Liver (tissue), 9 donors: ENCODE results near the gene C12orf57. TPM values are rescaled to one million over a fixed set of nuclear protein-coding genes. Genes with fewer than 3 reads are reported as not detected.

Experiments used
- DNase-seq: peaks from one replicate; pipeline ENCODE4 v3.0.0-alpha.2; 2017; ENCODE audit warnings: low spot score
- H3K27ac ChIP-seq, 2 donors: one replicate each; pipeline ENCODE4 v1.7.0; 2013; ENCODE audit warnings: inconsistent platforms in 2 of 2, low read length in 2 of 2, control low read depth in 1 of 2, low read depth in 1 of 2, mild to moderate bottlenecking in 1 of 2
- H3K27me3 ChIP-seq, 4 donors: one replicate each; pipeline versions ENCODE4 v1.6.1 to v1.7.0; 2013; ENCODE audit warnings: low read length in 3 of 4, inconsistent platforms in 1 of 4, mild to moderate bottlenecking in 1 of 4, moderate library complexity in 1 of 4; ENCODE audit not compliant: control insufficient read depth in 4 of 4, insufficient read depth in 4 of 4
- H3K36me3 ChIP-seq, 4 donors: one replicate each; pipeline versions ENCODE4 v1.6.1 to v1.7.0; 2013; ENCODE audit warnings: low read length in 3 of 4, mild to moderate bottlenecking in 3 of 4, low read depth in 1 of 4, moderate library complexity in 1 of 4; ENCODE audit not compliant: control insufficient read depth in 4 of 4, insufficient read depth in 3 of 4
- H3K4me1 ChIP-seq, 4 donors: one replicate each; pipeline versions ENCODE4 v1.6.1 to v1.7.0; 2013; ENCODE audit warnings: low read length in 3 of 4, mild to moderate bottlenecking in 3 of 4, moderate library complexity in 1 of 4; ENCODE audit not compliant: control insufficient read depth in 4 of 4, insufficient read depth in 4 of 4
- H3K4me3 ChIP-seq, 3 donors: one replicate each; pipeline versions ENCODE4 v1.6.1 to v1.7.0; 2013; ENCODE audit warnings: low read length in 3 of 3, control low read depth in 1 of 3, low read depth in 1 of 3, mild to moderate bottlenecking in 1 of 3
- H3K9ac ChIP-seq, 2 donors: one replicate each; pipeline ENCODE4 v1.7.0; 2013; ENCODE audit warnings: low read length in 2 of 2, mild to moderate bottlenecking in 2 of 2, moderate library complexity in 2 of 2, control low read depth in 1 of 2, low read depth in 1 of 2
- H3K9me3 ChIP-seq, 4 donors: one replicate each; pipeline versions ENCODE4 v1.6.1 to v1.7.0; 2013; ENCODE audit warnings: low read length in 3 of 4; ENCODE audit not compliant: control insufficient read depth in 4 of 4
- EGR1 ChIP-seq, 2 donors: IDR thresholded peaks; 2 replicates each; pipeline ENCODE4 v1.6.1; 2016 to 2018; ENCODE audit warnings: antibody characterized with exemption in 2 of 2, low read depth in 2 of 2
- FOXA1 ChIP-seq: IDR thresholded peaks from 2 replicates; pipeline ENCODE4 v1.6.1; 2016; ENCODE audit warnings: antibody characterized with exemption
- FOXA2 ChIP-seq: IDR thresholded peaks from 2 replicates; pipeline ENCODE4 v1.6.1; 2016; ENCODE audit warnings: antibody characterized with exemption
- GABPA ChIP-seq, 2 donors: IDR thresholded peaks in 1 of 2; conservative IDR thresholded peaks in 1 of 2; 2 replicates each; pipeline ENCODE4 v1.6.1; 2016; ENCODE audit warnings: antibody characterized with exemption in 2 of 2, mild to moderate bottlenecking in 1 of 2, moderate library complexity in 1 of 2
- HNF4A ChIP-seq, 2 donors: conservative IDR thresholded peaks; 2 replicates each; pipeline ENCODE4 v1.6.1; 2016; ENCODE audit warnings: antibody characterized with exemption in 2 of 2, mild to moderate bottlenecking in 2 of 2
- JUND ChIP-seq, 2 donors: IDR thresholded peaks; 2 replicates each; pipeline ENCODE4 v1.6.1; 2016; ENCODE audit warnings: antibody characterized with exemption in 2 of 2
- NR2F2 ChIP-seq: IDR thresholded peaks from 2 replicates; pipeline ENCODE4 v1.6.1; 2016; ENCODE audit warnings: antibody characterized with exemption
- RAD21 ChIP-seq, 2 donors: IDR thresholded peaks; 2 replicates each; pipeline ENCODE4 v1.6.1; 2016; ENCODE audit warnings: antibody characterized with exemption in 2 of 2, mild to moderate bottlenecking in 2 of 2
- RXRA ChIP-seq, 2 donors: IDR thresholded peaks; 2 replicates each; pipeline ENCODE4 v1.6.1; 2017 to 2018; ENCODE audit warnings: antibody characterized with exemption in 2 of 2, mild to moderate bottlenecking in 1 of 2
- SP1 ChIP-seq: IDR thresholded peaks from 2 replicates; pipeline ENCODE4 v1.6.1; 2018; ENCODE audit warnings: antibody characterized with exemption, mild to moderate bottlenecking
- YY1 ChIP-seq: IDR thresholded peaks from 2 replicates; pipeline ENCODE4 v1.6.1; 2016; ENCODE audit warnings: antibody characterized with exemption, mild to moderate bottlenecking
- ZBTB33 ChIP-seq: IDR thresholded peaks from 2 replicates; pipeline ENCODE4 v1.6.1; 2016; ENCODE audit warnings: antibody characterized with exemption
- WGBS: extraction: QIAGEN DNeasy Blood & Tissue Kit; methylation state at CpG from one replicate; pipeline ENCODE4 v1.1.7; 2013; 5-methylcytosine and 5-hydroxymethylcytosine counted together
- polyA plus RNA-seq, 2 donors: library from polyadenylated mRNA; stranded (reverse) in 1 of 2; unstranded in 1 of 2; fragments of 200-250 nt in 1 of 2; fragments of >200 nt in 1 of 2; fragmentation: Nextera tagmentation in 1 of 2; extraction: Ambion mirVana in 1 of 2; gene quantifications; one replicate each; pipeline versions ENCODE4 v1.2.1 to v1.2.3, GENCODE V29; 2013 to 2015
- total RNA-seq, 2 donors: library from RNA; depleted of rRNA; stranded (reverse); fragments of >200 nt; gene quantifications; one replicate each; pipeline ENCODE4 v1.2.3, GENCODE V29; 2014
- TF ChIP-seq, protein P1 (sequence below): IDR thresholded peaks from 2 replicates; pipeline ENCODE4 v1.6.1; 2016; ENCODE audit warnings: antibody characterized with exemption
- TF ChIP-seq, protein P2 (sequence below): IDR thresholded peaks from 2 replicates; pipeline ENCODE4 v1.6.1; 2016; ENCODE audit warnings: antibody characterized with exemption
- TF ChIP-seq, protein P3 (sequence below): IDR thresholded peaks from 2 replicates; pipeline ENCODE4 v1.6.1; 2016; ENCODE audit warnings: antibody characterized with exemption, mild to moderate bottlenecking
- donor health status: healthy.
- donor health status: healthy.
- donor health status: healthy.
- donor health status: healthy.
- donor health status: healthy.

The C12orf57 gene
- total and polyA plus RNA-seq, 4 donors: 49.2 to 193 (median 65.7) TPM

DNA sequence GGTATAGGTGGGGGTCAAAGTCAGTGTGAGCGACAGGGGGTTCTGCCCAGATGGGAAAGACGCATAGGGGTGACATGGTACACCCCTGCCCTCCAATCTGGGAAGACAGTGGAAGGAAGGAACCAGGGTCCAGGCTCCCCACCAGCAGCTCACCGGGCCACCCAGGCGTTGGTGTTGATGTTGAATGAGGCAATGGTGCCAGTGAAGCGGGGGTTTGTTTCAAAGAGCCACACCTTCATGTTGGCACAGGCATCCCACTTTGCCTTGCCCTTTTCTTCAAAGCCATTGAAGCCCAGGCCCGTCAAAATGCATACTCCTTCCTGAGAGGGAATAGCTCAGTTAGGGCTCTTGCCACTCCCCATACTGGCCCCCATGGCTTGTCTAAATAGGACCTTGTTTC, 34.4 kb downstream of the C12orf57 start:
- Histone ChIP-seq H3K4me1 (peaks cover 4 to 25% (median 20%) of the 10 kb centered on the region in 4 donors), H3K9me3 (no peaks in the 10 kb centered on the region), H3K4me3 (no peak overlapping the region), H3K9ac (no peak overlapping the region), H3K36me3 (peaks cover 2 to 74% (median 68%) of the 10 kb centered on the region in 4 donors), H3K27me3 (no peaks in the 10 kb centered on the region), H3K27ac (no peak overlapping the region)
- WGBS: 91% methylated on average over 6 of the region's 6 CpGs
- no peak for DNase-seq
- TF ChIP-seq, protein P1, sequence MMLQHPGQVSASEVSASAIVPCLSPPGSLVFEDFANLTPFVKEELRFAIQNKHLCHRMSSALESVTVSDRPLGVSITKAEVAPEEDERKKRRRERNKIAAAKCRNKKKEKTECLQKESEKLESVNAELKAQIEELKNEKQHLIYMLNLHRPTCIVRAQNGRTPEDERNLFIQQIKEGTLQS: no peak
- no peak for TF ChIP-seq ZBTB33
- TF ChIP-seq GABPA (IDR thresholded peaks at IDR 0.05 in 1 of 2, conservative IDR thresholded peaks at IDR 0.05 in 1 of 2): no peak
- TF ChIP-seq NR2F2: no peak
- TF ChIP-seq FOXA2: no peak
- TF ChIP-seq EGR1 (IDR thresholded peaks at IDR 0.05; ENCODE audit: low read depth in 2 of 2): no peak
- TF ChIP-seq YY1: no peak
- TF ChIP-seq FOXA1: no peak
- TF ChIP-seq RXRA (IDR thresholded peaks at IDR 0.05): no peak
- TF ChIP-seq SP1: no peak
- TF ChIP-seq RAD21 (IDR thresholded peaks at IDR 0.05): no peak
- TF ChIP-seq, protein P2, sequence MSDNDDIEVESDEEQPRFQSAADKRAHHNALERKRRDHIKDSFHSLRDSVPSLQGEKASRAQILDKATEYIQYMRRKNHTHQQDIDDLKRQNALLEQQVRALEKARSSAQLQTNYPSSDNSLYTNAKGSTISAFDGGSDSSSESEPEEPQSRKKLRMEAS: no peak
- TF ChIP-seq HNF4A (conservative IDR thresholded peaks at IDR 0.05): no peak
- TF ChIP-seq JUND (IDR thresholded peaks at IDR 0.05): no peak
- TF ChIP-seq, protein P3, sequence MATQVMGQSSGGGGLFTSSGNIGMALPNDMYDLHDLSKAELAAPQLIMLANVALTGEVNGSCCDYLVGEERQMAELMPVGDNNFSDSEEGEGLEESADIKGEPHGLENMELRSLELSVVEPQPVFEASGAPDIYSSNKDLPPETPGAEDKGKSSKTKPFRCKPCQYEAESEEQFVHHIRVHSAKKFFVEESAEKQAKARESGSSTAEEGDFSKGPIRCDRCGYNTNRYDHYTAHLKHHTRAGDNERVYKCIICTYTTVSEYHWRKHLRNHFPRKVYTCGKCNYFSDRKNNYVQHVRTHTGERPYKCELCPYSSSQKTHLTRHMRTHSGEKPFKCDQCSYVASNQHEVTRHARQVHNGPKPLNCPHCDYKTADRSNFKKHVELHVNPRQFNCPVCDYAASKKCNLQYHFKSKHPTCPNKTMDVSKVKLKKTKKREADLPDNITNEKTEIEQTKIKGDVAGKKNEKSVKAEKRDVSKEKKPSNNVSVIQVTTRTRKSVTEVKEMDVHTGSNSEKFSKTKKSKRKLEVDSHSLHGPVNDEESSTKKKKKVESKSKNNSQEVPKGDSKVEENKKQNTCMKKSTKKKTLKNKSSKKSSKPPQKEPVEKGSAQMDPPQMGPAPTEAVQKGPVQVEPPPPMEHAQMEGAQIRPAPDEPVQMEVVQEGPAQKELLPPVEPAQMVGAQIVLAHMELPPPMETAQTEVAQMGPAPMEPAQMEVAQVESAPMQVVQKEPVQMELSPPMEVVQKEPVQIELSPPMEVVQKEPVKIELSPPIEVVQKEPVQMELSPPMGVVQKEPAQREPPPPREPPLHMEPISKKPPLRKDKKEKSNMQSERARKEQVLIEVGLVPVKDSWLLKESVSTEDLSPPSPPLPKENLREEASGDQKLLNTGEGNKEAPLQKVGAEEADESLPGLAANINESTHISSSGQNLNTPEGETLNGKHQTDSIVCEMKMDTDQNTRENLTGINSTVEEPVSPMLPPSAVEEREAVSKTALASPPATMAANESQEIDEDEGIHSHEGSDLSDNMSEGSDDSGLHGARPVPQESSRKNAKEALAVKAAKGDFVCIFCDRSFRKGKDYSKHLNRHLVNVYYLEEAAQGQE: no peak

GRCh38 chr12:6978611-6979011, 34.8 kb downstream of the C12orf57 start:
- no peak overlapping the region for H3K4me3 ChIP-seq
- no peaks in the 10 kb centered on the region for H3K9me3 ChIP-seq
- no peak for DNase-seq
- TF ChIP-seq HNF4A (conservative IDR thresholded peaks at IDR 0.05): no peak
- TF ChIP-seq, protein P2: no peak
- no peaks in the 10 kb centered on the region for H3K27me3 ChIP-seq
- H3K9ac ChIP-seq: no peak overlapping the region
- H3K4me1 ChIP-seq: peaks cover 4 to 25% (median 20%) of the 10 kb centered on the region in 4 donors
- 87% methylated on average over 3 of the region's 3 CpGs for WGBS
- peaks cover 2 to 77% (median 69%) of the 10 kb centered on the region in 4 donors for H3K36me3 ChIP-seq
- H3K27ac ChIP-seq: no peak overlapping the region
